HepG2 (cell line): ENCODE results near the gene LIMCH1. TPM values are rescaled to one million over a fixed set of nuclear protein-coding genes. Genes with fewer than 3 reads are reported as not detected.

ENCODE experiments used
- ATAC-seq: fragments of 200-7000 bp; cut with Tn5 transposase; 3 replicates; pipeline ENCODE4 v1.9.1; 2020; ENCODE audit warnings: mild to moderate bottlenecking, moderate library complexity
- BruUV-seq: library from RNA; stranded (reverse); fragments of 400-500 nt; replicated peaks from 2 replicates; lab custom pipeline; 2021; lab: Mats Ljungman, UMichigan
- CTCF ChIA-PET: fragments of 300-600 bp; formaldehyde crosslinking; extraction: SDS; loops from one replicate; lab custom pipeline; 2021; ENCODE audit warnings: low total read pairs, inconsistent platforms, low intra/inter-chr PET ratio; lab: Yijun Ruan, JAX
- POLR2A ChIA-PET: fragments of 350-600 bp; sonication (Branson Sonifier 250); formaldehyde crosslinking; loops from one replicate; lab custom pipeline; 2020; ENCODE audit warnings: antibody characterized with exemption, inconsistent platforms; lab: Yijun Ruan, JAX
- DNase-seq: peaks from one replicate; pipeline ENCODE4 v3.0.0-alpha.2; 2015; ENCODE audit warnings: low spot score
- FAIRE-seq: peaks from 3 replicates; lab custom pipeline; 2011; peaks lifted over from hg19 to GRCh38; lab: Jason Lieb, UNC
- H2AFZ ChIP-seq: one replicate; pipeline ENCODE4 v1.6.1; 2011; ENCODE audit warnings: low read length, inconsistent platforms
- H3K27ac ChIP-seq: fragments of 300-600 bp; 3 replicates; pipeline ENCODE4 v1.8.0; 2011; ENCODE audit warnings: mixed run types, mild to moderate bottlenecking, mixed read lengths, low read length, inconsistent platforms; ENCODE audit not compliant: insufficient read depth; ENCODE audit errors: extremely low read length
- H3K27me3 ChIP-seq, 2 experiments: fragments of 200-600 bp in 1 of 2; 2 replicates in 1 of 2; 3 replicates in 1 of 2; pipeline versions ENCODE4 v1.6.0 to v1.8.0; 2011; ENCODE audit warnings: low read length in 2 of 2, mild to moderate bottlenecking in 2 of 2, moderate library complexity in 2 of 2, inconsistent platforms in 1 of 2; ENCODE audit not compliant: insufficient read depth in 2 of 2, control insufficient read depth in 1 of 2
- H3K36me3 ChIP-seq, 2 experiments: fragments of 200-600 bp in 1 of 2; replicated peaks in 1 of 2; 2 replicates in 1 of 2; 3 replicates in 1 of 2; pipeline versions ENCODE4 v1.5.1 to v1.8.0; 2011; ENCODE audit warnings: low read length in 2 of 2, inconsistent platforms in 1 of 2; ENCODE audit not compliant: insufficient read depth in 2 of 2, control insufficient read depth in 1 of 2
- H3K4me1 ChIP-seq: 2 replicates; pipeline ENCODE4 v1.5.1; 2012; ENCODE audit warnings: low read length, inconsistent platforms; ENCODE audit not compliant: insufficient read depth
- H3K4me2 ChIP-seq: 2 replicates; pipeline ENCODE4 v1.6.0; 2011; ENCODE audit warnings: low read depth, low read length, inconsistent platforms
- H3K4me3 ChIP-seq, 3 experiments: fragments of 200-600 bp in 1 of 3; sonication (generic), shearing (Covaris generic) in 1 of 3; replicated peaks in 1 of 3; 2 replicates each; pipeline ENCODE4 v1.5.1; 2011 to 2016; ENCODE audit warnings: low read length in 3 of 3, inconsistent platforms in 2 of 3, low read depth in 2 of 3, mild to moderate bottlenecking in 2 of 3, control low read depth in 1 of 3, mixed read lengths in 1 of 3; ENCODE audit not compliant: insufficient read depth in 1 of 3
- H3K79me2 ChIP-seq: one replicate; pipeline ENCODE4 v1.6.1; 2011; ENCODE audit warnings: low read length, inconsistent platforms; ENCODE audit not compliant: insufficient read depth
- H3K9ac ChIP-seq: 2 replicates; pipeline ENCODE4 v1.6.0; 2011; ENCODE audit warnings: mild to moderate bottlenecking, low read depth, low read length, inconsistent platforms; ENCODE audit not compliant: insufficient read depth
- H3K9me3 ChIP-seq: 2 replicates; pipeline ENCODE4 v1.5.1; 2012; ENCODE audit warnings: mild to moderate bottlenecking, low read length
- H4K20me1 ChIP-seq: 2 replicates; pipeline ENCODE4 v1.6.0; 2011; ENCODE audit warnings: inconsistent platforms, mild to moderate bottlenecking, low read length, moderate library complexity; ENCODE audit not compliant: insufficient read depth
- ATF4 ChIP-seq, 2 experiments: fragments of 450-650 bp in 1 of 2; sonication (generic) in 1 of 2; formaldehyde crosslinking; IDR thresholded peaks; 2 replicates each; pipeline versions ENCODE4 v1.5.0 to v1.8.0; 2020 to 2022; ENCODE audit warnings: mild to moderate bottlenecking in 1 of 2, missing genetic modification reagents in 1 of 2
- DNMT1 ChIP-seq: sonication (generic); formaldehyde crosslinking; IDR thresholded peaks from 2 replicates; pipeline ENCODE4 v1.5.1; 2020; ENCODE audit warnings: mild to moderate bottlenecking, missing genetic modification reagents
- E2F2 ChIP-seq: sonication (generic); formaldehyde crosslinking; IDR thresholded peaks from 2 replicates; pipeline ENCODE4 v1.4.0; 2020; ENCODE audit warnings: missing genetic modification reagents, borderline replicate concordance
- HDAC2 ChIP-seq: sonication (generic); formaldehyde crosslinking; IDR thresholded peaks from 2 replicates; pipeline ENCODE4 v1.4.0; 2020; ENCODE audit warnings: missing genetic modification reagents
- HNF4G ChIP-seq, 2 experiments: sonication (generic) in 1 of 2; formaldehyde crosslinking in 1 of 2; IDR thresholded peaks; 2 replicates each; pipeline versions ENCODE4 v1.4.0 to v1.6.1; 2011 to 2020; ENCODE audit warnings: borderline replicate concordance in 2 of 2, low read depth in 2 of 2, mild to moderate bottlenecking in 2 of 2, low read length in 1 of 2, missing genetic modification reagents in 1 of 2, moderate library complexity in 1 of 2
- MBNL3 ChIP-seq: fragments of 250-450 bp; sonication (Bioruptor Pico); conservative IDR thresholded peaks from 2 replicates; pipeline ENCODE4 v1.8.0; 2022; ENCODE audit warnings: mild to moderate bottlenecking, inconsistent platforms
- RELA ChIP-seq: sonication (generic); formaldehyde crosslinking; IDR thresholded peaks from 2 replicates; pipeline ENCODE4 v1.4.0; 2020; ENCODE audit warnings: missing genetic modification reagents
- RFX3 ChIP-seq: IDR thresholded peaks from 2 replicates; pipeline ENCODE4 v1.6.1; 2016; ENCODE audit warnings: missing biosample characterization, missing genetic modification reagents
- RORA ChIP-seq: sonication (generic); formaldehyde crosslinking; IDR thresholded peaks from 2 replicates; pipeline ENCODE4 v1.5.0; 2020; ENCODE audit warnings: mild to moderate bottlenecking, missing genetic modification reagents, moderate library complexity
- RXRB ChIP-seq: IDR thresholded peaks from 2 replicates; pipeline ENCODE4 v1.6.1; 2016; ENCODE audit warnings: borderline replicate concordance, missing genetic modification reagents, missing compliant biosample characterization
- SNRNP70 ChIP-seq: fragments of 200-400 bp; formaldehyde crosslinking; IDR thresholded peaks from 2 replicates; pipeline ENCODE4 v1.6.1; 2017; ENCODE audit warnings: mild to moderate bottlenecking, low read depth, low read length, moderate library complexity
- TARDBP ChIP-seq: sonication (generic); formaldehyde crosslinking; IDR thresholded peaks from 2 replicates; pipeline ENCODE4 v1.8.0; 2022; ENCODE audit warnings: mild to moderate bottlenecking, missing genetic modification reagents
- ZNF230 ChIP-seq: sonication (generic); formaldehyde crosslinking; IDR thresholded peaks from 2 replicates; pipeline ENCODE4 v1.4.0; 2020; ENCODE audit warnings: mild to moderate bottlenecking, missing genetic modification reagents
- ZNF232 ChIP-seq: sonication (generic); formaldehyde crosslinking; IDR thresholded peaks from 2 replicates; pipeline ENCODE4 v1.4.0; 2020; ENCODE audit warnings: missing genetic modification reagents, borderline replicate concordance
- ZNF597 ChIP-seq: sonication (generic); formaldehyde crosslinking; IDR thresholded peaks from 2 replicates; pipeline ENCODE4 v1.5.0; 2020; ENCODE audit warnings: missing genetic modification reagents
- WGBS: methylation state at CpG from one replicate; pipeline ENCODE4 v1.1.6; 2017; ENCODE audit warnings: low lambda C conversion rate; 5-methylcytosine and 5-hydroxymethylcytosine counted together
- in situ Hi-C: cut with HindIII; loops from 2 replicates; pipeline ENCODE4 v1.10.0; 2017; ENCODE audit warnings: low pct_unique_long_range_greater_than_20kb; ENCODE audit not compliant: extremely low pct_ligation_motif_present
- intact Hi-C: fragments of 100-400 bp; cut with micrococcal nuclease; formaldehyde crosslinking; loops from one replicate; pipeline ENCODE4 v1.10.0; 2022; ENCODE audit not compliant: unreplicated experiment
- polyA plus RNA-seq, 8 experiments: library from polyadenylated mRNA; depleted of rRNA in 3 of 8; stranded (reverse) in 7 of 8; unstranded in 1 of 8; fragments of >200 nt; fragmentation: Illumina TruSeq in 4 of 8; extraction: Trizol in 4 of 8; gene quantifications; 2 replicates each; pipeline versions ENCODE4 v1.2.1 to v1.2.3, GENCODE V29; 2011 to 2016; ENCODE audit warnings: low read depth in 4 of 8, missing spikeins in 1 of 8, mixed read lengths in 1 of 8; ENCODE audit not compliant: insufficient read depth in 1 of 8
- total RNA-seq, 5 experiments: library from RNA; depleted of rRNA; stranded (reverse); fragments of >200 nt; fragmentation: Illumina TruSeq; extraction: Trizol; gene quantifications; 2 replicates each; pipeline ENCODE4 v1.2.3, GENCODE V29; 2016; ENCODE audit warnings: low read depth in 1 of 5

LIMCH1 gene
- total and polyA plus RNA-seq, 2 of the 13 experiments (the other 11 are each of a cell fraction or from before 2014, with no cell fraction given): 0.04 TPM; not detected in 1

GRCh38 chr4:41745292-41746024 lies 207.5 kb downstream of the LIMCH1 start:
- in situ Hi-C loops (no loop called here), intact Hi-C loops (loop anchor here (5.0 kb wide), 1 partner anchor 463 kb away; no protein-coding TSS in a partner anchor)
- Histone ChIP-seq H3K4me2 (no peak overlapping the region), H3K27ac (no peak overlapping the region), H3K4me3 (no peak overlapping the region), H3K27me3 (peaks cover 3 to 52% of the 10 kb centered on the region in 2 experiments; a peak in 3 of 5 replicates), H3K36me3 (no peaks in the 10 kb centered on the region), H4K20me1 (no peaks in the 10 kb centered on the region), H3K4me1 (no peaks in the 10 kb centered on the region), H3K9ac (no peak overlapping the region), H2AFZ (no peak overlapping the region), H3K9me3 (no peaks in the 10 kb centered on the region), H3K79me2 (no peaks in the 10 kb centered on the region)
- BruUV-seq: no TSS peak
- CTCF ChIA-PET: no interaction called here
- POLR2A ChIA-PET: no interaction called here
- DNase-seq (no peak), ATAC-seq (no peak), FAIRE-seq (no peak)
- 63% methylated on average over 33 of the region's 54 CpGs for WGBS
- TF ChIP-seq RORA (no peak), ATF4 (CRISPR knock-in tag; IDR thresholded peaks at IDR 0.05) (no peak), SNRNP70 (no peak), DNMT1 (CRISPR knock-in tag) (no peak), TARDBP (no peak), RFX3 (no peak), RELA (CRISPR knock-in tag) (no peak), MBNL3 (CRISPR knock-in tag) (no peak), ZNF597 (CRISPR knock-in tag) (no peak), E2F2 (CRISPR knock-in tag) (no peak), ZNF232 (CRISPR knock-in tag) (no peak), RXRB (no peak), HDAC2 (no peak), HNF4G (IDR thresholded peaks at IDR 0.05; ENCODE audit: borderline replicate concordance, low read depth, low read length) (no peak), HNF4G (CRISPR knock-in tag; IDR thresholded peaks at IDR 0.05; ENCODE audit: borderline replicate concordance, low read depth) (no peak), ZNF230 (CRISPR knock-in tag) (no peak)
